BE2C (cell line): ENCODE data around the gene TNFAIP2.
"Not testable (repeated sequence)": the region's sequence is repeated elsewhere in the genome, so short reads cannot be mapped to it uniquely, and the experiment has no call there.

Experiments
- DNase-seq: peaks from one replicate; pipeline ENCODE4 v3.0.0-alpha.2; 2020
- H3K27me3 ChIP-seq: fragments of 250-450 bp; sonication (Bioruptor Pico); 2 replicates; pipeline ENCODE4 v1.5.1; 2020; ENCODE audit warnings: mild to moderate bottlenecking
- H3K36me3 ChIP-seq: fragments of 250-450 bp; sonication (Bioruptor Pico); 2 replicates; pipeline ENCODE4 v1.5.1; 2020; ENCODE audit warnings: mild to moderate bottlenecking
- H3K4me1 ChIP-seq: fragments of 250-450 bp; sonication (Bioruptor Pico); 2 replicates; pipeline ENCODE4 v1.5.1; 2020
- H3K4me3 ChIP-seq: 2 replicates; pipeline ENCODE4 v1.5.1; 2011; ENCODE audit warnings: low read depth, low read length
- H3K9me3 ChIP-seq: fragments of 250-450 bp; sonication (Bioruptor Pico); 2 replicates; pipeline ENCODE4 v1.5.1; 2020
- TF ChIP-seq, protein P1 (sequence below): IDR thresholded peaks from 2 replicates; pipeline ENCODE4 v1.5.1; 2012; ENCODE audit warnings: mild to moderate bottlenecking, low read depth, low read length

The TNFAIP2 gene

DNA sequence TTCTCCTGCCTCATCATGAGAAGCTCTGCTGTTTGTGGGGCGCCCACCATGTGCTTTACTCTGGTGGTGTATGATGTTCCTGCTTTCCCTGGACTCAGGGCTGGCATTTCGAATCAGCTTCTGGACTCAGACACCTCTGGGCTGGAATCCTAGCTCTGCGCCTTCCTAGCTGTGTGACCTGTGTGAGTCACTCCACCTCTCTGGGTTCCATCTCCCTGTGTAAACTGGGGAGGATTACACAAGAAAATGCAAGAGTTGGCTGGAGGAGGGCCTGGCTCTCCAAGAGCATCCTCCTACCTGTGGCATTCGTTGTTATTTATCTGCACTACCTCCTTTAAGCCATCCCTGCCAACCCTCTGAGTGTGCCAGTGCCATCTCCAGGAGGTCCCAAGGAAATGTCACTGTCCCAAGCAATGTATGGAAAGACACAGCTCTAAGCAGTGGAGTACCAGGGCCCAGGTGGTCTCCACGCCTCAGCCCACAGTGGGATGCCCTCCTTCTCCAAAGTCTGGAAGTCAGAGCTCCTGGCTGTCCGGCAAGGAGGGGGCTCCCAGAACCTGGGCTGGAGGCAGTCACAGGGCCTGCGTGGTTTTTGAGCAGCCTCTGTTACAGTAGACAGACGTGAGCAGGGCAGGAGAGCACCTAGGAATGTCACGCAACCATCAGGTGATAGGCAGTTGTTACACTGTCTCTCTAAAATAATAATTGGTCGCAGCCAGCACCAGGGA, 7.3 kb upstream of the TNFAIP2 start:
- Histone ChIP-seq H3K4me1 (peaks cover 8% of the 10 kb centered on the region), H3K4me3 (no peak overlapping the region), H3K9me3 (no peaks in the 10 kb centered on the region), H3K36me3 (no peaks in the 10 kb centered on the region), H3K27me3 (no peaks in the 10 kb centered on the region)
- DNase-seq = no peak
- TF ChIP-seq, protein P1, sequence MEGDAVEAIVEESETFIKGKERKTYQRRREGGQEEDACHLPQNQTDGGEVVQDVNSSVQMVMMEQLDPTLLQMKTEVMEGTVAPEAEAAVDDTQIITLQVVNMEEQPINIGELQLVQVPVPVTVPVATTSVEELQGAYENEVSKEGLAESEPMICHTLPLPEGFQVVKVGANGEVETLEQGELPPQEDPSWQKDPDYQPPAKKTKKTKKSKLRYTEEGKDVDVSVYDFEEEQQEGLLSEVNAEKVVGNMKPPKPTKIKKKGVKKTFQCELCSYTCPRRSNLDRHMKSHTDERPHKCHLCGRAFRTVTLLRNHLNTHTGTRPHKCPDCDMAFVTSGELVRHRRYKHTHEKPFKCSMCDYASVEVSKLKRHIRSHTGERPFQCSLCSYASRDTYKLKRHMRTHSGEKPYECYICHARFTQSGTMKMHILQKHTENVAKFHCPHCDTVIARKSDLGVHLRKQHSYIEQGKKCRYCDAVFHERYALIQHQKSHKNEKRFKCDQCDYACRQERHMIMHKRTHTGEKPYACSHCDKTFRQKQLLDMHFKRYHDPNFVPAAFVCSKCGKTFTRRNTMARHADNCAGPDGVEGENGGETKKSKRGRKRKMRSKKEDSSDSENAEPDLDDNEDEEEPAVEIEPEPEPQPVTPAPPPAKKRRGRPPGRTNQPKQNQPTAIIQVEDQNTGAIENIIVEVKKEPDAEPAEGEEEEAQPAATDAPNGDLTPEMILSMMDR = no peak

DNA sequence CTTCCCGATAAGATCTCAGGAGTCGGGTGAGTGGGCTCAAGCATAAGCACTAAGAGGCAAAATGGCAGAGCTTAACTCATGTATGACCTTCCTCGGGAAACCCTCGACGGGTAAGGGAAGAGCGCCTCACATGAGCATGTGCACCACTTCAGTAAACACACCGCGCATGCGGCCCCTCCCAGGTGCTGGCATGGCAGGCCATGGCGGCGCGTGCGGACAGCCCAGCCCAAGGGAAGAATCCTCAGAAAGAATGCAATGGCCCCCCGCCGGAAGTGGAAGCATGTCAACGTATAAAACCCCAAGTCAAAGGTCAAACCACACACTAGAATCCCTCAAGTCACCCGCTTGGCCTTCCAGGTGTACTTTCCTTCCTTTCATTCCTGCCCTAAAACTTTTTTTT, 6.6 kb upstream of the TNFAIP2 start:
- H3K36me3 ChIP-seq = no peaks in the 10 kb centered on the region
- peaks cover 14% of the 10 kb centered on the region for H3K4me1 ChIP-seq
- no peak for DNase-seq
- H3K9me3 ChIP-seq = no peaks in the 10 kb centered on the region
- no peak overlapping the region for H3K4me3 ChIP-seq
- H3K27me3 ChIP-seq = no peaks in the 10 kb centered on the region
- TF ChIP-seq, protein P1 = no peak

DNA sequence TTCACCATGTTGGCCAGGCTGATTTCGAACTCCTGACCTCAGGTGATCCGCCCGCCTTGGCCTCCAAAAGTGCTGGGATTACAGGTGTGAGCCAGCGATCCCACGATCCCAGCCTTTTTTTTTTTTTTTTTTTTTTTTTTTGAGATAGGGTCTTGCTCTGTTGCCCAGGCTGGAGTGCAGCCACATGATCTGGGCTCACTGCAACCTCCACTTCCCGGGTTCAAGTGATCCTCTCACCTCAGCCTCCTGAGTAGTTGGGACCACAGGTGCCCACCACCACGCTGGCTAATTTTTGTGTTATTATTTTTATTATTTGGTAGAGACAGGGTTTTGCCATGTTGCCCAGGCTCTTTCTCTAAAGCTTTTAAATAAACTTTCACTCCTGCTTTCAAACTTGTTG, 5.8 kb upstream of the TNFAIP2 start:
- H3K36me3 ChIP-seq, DNase-seq, H3K27me3 ChIP-seq, H3K9me3 ChIP-seq, H3K4me3 ChIP-seq: not testable (repeated sequence)
- H3K4me1 ChIP-seq = peaks cover 15% of the 10 kb centered on the region

DNA sequence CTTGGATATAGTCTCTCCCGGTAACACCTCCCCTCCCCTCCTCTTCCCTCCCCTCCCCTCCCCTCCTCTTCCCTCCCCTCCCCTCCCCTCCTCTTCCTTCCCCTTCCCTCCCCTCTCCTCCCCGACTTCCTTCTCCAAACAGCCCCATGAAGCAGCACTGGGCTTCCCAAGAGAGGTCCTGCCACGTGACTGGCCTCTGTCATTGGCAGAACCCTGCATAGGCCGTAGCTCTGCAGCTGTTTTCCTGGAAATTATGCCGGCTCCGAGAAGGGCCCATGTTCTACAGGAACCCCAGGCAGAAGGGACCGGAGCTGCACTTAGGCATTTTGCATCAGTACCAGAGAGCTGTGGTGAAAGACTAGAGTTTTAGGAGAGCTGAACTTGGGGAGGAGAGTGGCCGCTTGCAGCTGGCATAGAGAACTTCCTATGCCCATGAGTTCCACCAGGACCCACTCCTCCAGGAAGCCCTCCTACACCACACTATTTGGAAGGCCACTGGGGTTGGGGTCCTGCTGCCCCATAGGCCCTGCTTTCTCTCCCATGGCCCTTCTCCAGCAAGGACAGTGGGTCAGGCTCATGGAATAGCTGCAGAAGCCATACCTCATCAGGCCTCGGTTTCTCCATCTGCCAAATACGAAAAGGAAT, 5.1 kb upstream of the TNFAIP2 start:
- Histone ChIP-seq H3K27me3 (no peaks in the 10 kb centered on the region), H3K4me1 (peaks cover 20% of the 10 kb centered on the region), H3K4me3 (no peak overlapping the region), H3K9me3 (no peaks in the 10 kb centered on the region), H3K36me3 (no peaks in the 10 kb centered on the region)
- no peak for DNase-seq
- TF ChIP-seq, protein P1 = no peak

DNA sequence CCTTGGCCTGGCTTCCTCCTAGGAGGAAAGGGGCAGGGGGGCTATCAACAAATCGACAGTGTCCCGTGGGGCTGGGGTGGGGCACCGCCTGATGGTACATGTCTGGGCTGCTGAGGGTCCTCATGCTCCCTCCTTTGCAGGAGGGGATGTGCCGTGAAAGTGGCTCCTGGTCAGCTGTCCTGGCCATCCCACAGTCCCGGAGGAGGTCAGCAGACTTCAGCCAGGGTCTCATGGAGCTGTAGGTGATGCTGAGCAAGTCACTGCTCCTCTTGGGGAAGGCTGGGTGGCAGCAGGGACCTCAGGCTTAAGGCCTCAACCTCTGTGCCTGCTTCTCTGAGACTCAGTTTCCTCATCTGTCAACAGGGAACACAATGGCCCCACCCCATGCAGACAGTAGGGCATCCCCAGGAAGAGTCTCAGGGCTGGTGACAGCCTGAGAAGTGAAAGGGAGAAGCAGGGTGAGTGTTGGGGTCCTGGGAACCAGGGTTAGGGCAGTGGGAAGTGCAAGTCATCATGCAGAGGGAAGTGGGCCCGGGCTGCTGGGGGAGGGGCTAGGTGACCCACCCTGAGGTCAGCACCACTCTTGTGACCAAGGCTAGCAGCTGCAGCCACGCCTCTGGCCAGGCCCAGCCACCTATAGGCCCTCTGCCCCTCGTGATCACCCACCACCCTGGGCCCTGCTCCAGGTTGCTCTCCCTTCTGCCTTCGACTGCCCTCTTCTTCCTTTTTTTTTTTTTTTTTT, 4.4 kb upstream of the TNFAIP2 start:
- Histone ChIP-seq H3K27me3 (no peaks in the 10 kb centered on the region), H3K4me3 (no peak overlapping the region), H3K9me3 (no peaks in the 10 kb centered on the region), H3K4me1 (peaks cover 20% of the 10 kb centered on the region), H3K36me3 (no peaks in the 10 kb centered on the region)
- TF ChIP-seq, protein P1 = no peak
- no peak for DNase-seq

DNA sequence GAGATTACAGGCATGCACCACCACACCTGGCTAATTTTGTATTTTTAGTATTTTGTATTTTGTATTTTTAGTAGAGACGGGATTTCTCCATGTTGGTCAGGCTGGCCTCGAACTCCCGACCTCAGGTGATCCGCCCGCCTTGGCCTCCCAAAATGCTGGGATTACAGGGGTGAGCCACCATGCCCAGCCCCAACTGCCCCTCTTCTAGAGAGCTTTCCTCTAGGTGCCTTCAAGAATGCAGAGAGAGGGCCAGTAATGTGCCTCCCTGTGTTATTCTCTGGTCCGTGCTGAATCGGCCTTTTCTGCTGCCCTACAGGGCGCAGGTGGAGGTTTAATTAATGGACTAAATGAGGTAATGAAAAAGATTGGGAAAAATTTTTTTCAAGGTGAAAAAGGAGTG, 3.7 kb upstream of the TNFAIP2 start:
- H3K9me3 ChIP-seq, DNase-seq, H3K27me3 ChIP-seq, H3K36me3 ChIP-seq, H3K4me3 ChIP-seq: not testable (repeated sequence)
- H3K4me1 ChIP-seq = peaks cover 20% of the 10 kb centered on the region
